Measurements from ENCODE around the gene INHA.

GRCh38 chr2:219542931-219543595 is 29.0 kb upstream of the INHA start:
- TF ChIP-seq EP300 (IDR thresholded peaks at IDR 0.05; ENCODE audit: borderline replicate concordance in 1 of 2, low read depth in 1 of 2, low read length in 1 of 2) (no peak), RAD21 (IDR thresholded peaks at IDR 0.05; ENCODE audit: low read length) (no peak), CTCF (IDR thresholded peaks at IDR 0.05) (no peak), GATA2 (CRISPR knock-in tag; IDR thresholded peaks at IDR 0.05) (no peak), GABPA (IDR thresholded peaks at IDR 0.05; ENCODE audit: low read depth) (peak; percentile 71), POLR2AphosphoS5 (IDR thresholded peaks at IDR 0.05; ENCODE audit: low read depth, low read length) (no peak), MAX (IDR thresholded peaks at IDR 0.05; ENCODE audit: low read depth) (peak; percentile 16; the same call in 1 of the 2 replicates), TEAD4 (IDR thresholded peaks at IDR 0.05; ENCODE audit: borderline replicate concordance, insufficient read depth) (no peak), JUND (IDR thresholded peaks at IDR 0.05) (no peak), TAF1 (IDR thresholded peaks at IDR 0.05; ENCODE audit: borderline replicate concordance, low read depth, low read length) (no peak), NFIC (IDR thresholded peaks at IDR 0.05; ENCODE audit: borderline replicate concordance) (no peak), SMC3 (IDR thresholded peaks at IDR 0.05; ENCODE audit: low read depth, low read length) (no peak), FOXM1 (IDR thresholded peaks at IDR 0.05; ENCODE audit: low read depth) (no peak)
